GM19395 (cell line): ENCODE data around the gene PCA3.
"Not testable (repeated sequence)": the region's sequence is repeated elsewhere in the genome, so short reads cannot be mapped to it uniquely, and the experiment has no call there.

Experiments
- ATAC-seq: cut with Tn5 transposase; IDR thresholded peaks from one replicate; pipeline ENCODE4 v1.9.1; 2021; ENCODE audit warnings: mild to moderate bottlenecking, moderate library complexity; ENCODE audit not compliant: unreplicated experiment

Gene PCA3

GRCh38 chr9:76764138-76764537 is at the start of gene PCA3:
Gene PCA3, plus strand, starts transcription at chr9:76764438.
- no peak for ATAC-seq

- no peak for ATAC-seq
These were observed 48.1 kb upstream of the PCA3 start for GRCh38 chr9:76716085-76716672.

GRCh38 chr9:76717176-76717575 is 47.1 kb upstream of the PCA3 start:
- no peak for ATAC-seq

GRCh38 chr9:76717613-76718012 is 46.6 kb upstream of the PCA3 start:
- ATAC-seq: no peak

GRCh38 chr9:76718166-76718565 is 46.1 kb upstream of the PCA3 start:
- no peak for ATAC-seq

GRCh38 chr9:76720245-76720644 is 44.0 kb upstream of the PCA3 start:
- no peak for ATAC-seq

- no peak for ATAC-seq
These were observed 39.2 kb upstream of the PCA3 start for GRCh38 chr9:76725011-76725546.

- no peak for ATAC-seq
These were observed 38.4 kb upstream of the PCA3 start for GRCh38 chr9:76725885-76726284.

GRCh38 chr9:76729116-76729515 is 35.1 kb upstream of the PCA3 start:
- ATAC-seq: no peak

- ATAC-seq: no peak
These were observed 34.1 kb upstream of the PCA3 start for GRCh38 chr9:76729980-76730737.

GRCh38 chr9:76730801-76731200 is 33.4 kb upstream of the PCA3 start:
- ATAC-seq: no peak

- no peak for ATAC-seq
These were observed 31.8 kb upstream of the PCA3 start for GRCh38 chr9:76732341-76732958.

- no peak for ATAC-seq
These were observed 31.1 kb upstream of the PCA3 start for GRCh38 chr9:76733096-76733495.

GRCh38 chr9:76734716-76735115 is 29.5 kb upstream of the PCA3 start:
- ATAC-seq: no peak

GRCh38 chr9:76737154-76737902 is 26.9 kb upstream of the PCA3 start:
- ATAC-seq: no peak

GRCh38 chr9:76738402-76738801 is 25.8 kb upstream of the PCA3 start:
- no peak for ATAC-seq

GRCh38 chr9:76741524-76741923 is 22.7 kb upstream of the PCA3 start:
- ATAC-seq: no peak

GRCh38 chr9:76742890-76743289 is 21.3 kb upstream of the PCA3 start:
- ATAC-seq: not testable (repeated sequence)

GRCh38 chr9:76743931-76744330 is 20.3 kb upstream of the PCA3 start:
- no peak for ATAC-seq

- no peak for ATAC-seq
These were observed 19.9 kb upstream of the PCA3 start for GRCh38 chr9:76744336-76744735.

GRCh38 chr9:76751001-76751400 is 13.2 kb upstream of the PCA3 start:
- ATAC-seq: no peak
